RWPE2 (cell line): Measurements from ENCODE around the gene RAB3IL1.

Experiments
- ATAC-seq: fragments of 200-7000 bp; cut with Tn5 transposase; 3 replicates; pipeline ENCODE4 v1.9.1; 2021; ENCODE audit warnings: low read depth
- DNase-seq: peaks from one replicate; pipeline ENCODE4 v3.0.0-alpha.2; 2020; ENCODE audit warnings: low spot score
- H3K27ac ChIP-seq: fragments of 450-650 bp; 2 replicates; pipeline ENCODE4 v1.5.1; 2017; ENCODE audit warnings: mild to moderate bottlenecking; ENCODE audit not compliant: poor library complexity, severe bottlenecking
- H3K27me3 ChIP-seq: fragments of 250-450 bp; sonication (Bioruptor Pico); 2 replicates; pipeline ENCODE4 v1.5.1; 2021; ENCODE audit warnings: mild to moderate bottlenecking, moderate library complexity; ENCODE audit not compliant: insufficient read depth, poor library complexity, severe bottlenecking
- H3K36me3 ChIP-seq: fragments of 250-450 bp; sonication (Bioruptor Pico); 2 replicates; pipeline ENCODE4 v1.5.1; 2020; ENCODE audit warnings: low read depth, mild to moderate bottlenecking, moderate library complexity
- H3K4me1 ChIP-seq: fragments of 250-450 bp; sonication (Bioruptor Pico); 2 replicates; pipeline ENCODE4 v1.5.1; 2021; ENCODE audit warnings: mild to moderate bottlenecking, moderate library complexity; ENCODE audit not compliant: insufficient read depth, poor library complexity, severe bottlenecking
- H3K4me3 ChIP-seq: fragments of 250-450 bp; sonication (Bioruptor Pico); 2 replicates; pipeline ENCODE4 v1.5.1; 2021; ENCODE audit warnings: mild to moderate bottlenecking, moderate library complexity; ENCODE audit not compliant: severe bottlenecking
- H3K9me3 ChIP-seq: fragments of 250-450 bp; sonication (Bioruptor Pico); 2 replicates; pipeline ENCODE4 v1.5.1; 2021; ENCODE audit warnings: mild to moderate bottlenecking, moderate library complexity; ENCODE audit not compliant: severe bottlenecking
- TF ChIP-seq, protein P1 (sequence below): fragments of 450-650 bp; IDR thresholded peaks from one replicate; pipeline ENCODE4 v1.5.1; 2017; ENCODE audit warnings: mild to moderate bottlenecking, moderate library complexity; ENCODE audit not compliant: poor library complexity, severe bottlenecking

RAB3IL1 gene

DNA sequence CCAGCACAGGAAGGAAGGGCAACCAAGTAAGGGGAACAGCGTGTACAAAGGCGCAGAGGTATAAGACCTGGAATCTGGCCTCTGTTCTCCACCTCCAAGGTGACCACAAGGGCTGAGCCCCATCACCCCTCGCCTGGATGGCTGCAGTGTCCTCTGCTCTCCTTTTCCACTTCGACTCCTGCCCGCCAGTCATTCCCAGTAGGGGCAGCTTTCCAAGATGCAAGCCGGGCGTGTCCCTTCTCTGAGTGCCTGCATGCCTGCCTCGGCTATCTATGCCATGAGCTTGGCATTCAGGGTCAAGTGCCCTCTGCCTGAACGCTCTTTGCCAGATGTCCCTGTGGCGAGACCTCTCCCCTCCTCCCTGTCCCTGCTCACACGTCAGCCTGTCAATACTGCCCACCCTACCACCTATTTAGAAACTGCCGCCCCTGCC is 43.0 kb downstream of the RAB3IL1 start:
- Histone ChIP-seq H3K9me3 (no peaks in the 10 kb centered on the region), H3K27me3 (no peaks in the 10 kb centered on the region), H3K27ac (no peak overlapping the region), H3K36me3 (peaks cover 23% of the 10 kb centered on the region), H3K4me3 (no peak overlapping the region), H3K4me1 (no peaks in the 10 kb centered on the region)
- DNase-seq, result no peak
- no peak for ATAC-seq
- TF ChIP-seq, protein P1, sequence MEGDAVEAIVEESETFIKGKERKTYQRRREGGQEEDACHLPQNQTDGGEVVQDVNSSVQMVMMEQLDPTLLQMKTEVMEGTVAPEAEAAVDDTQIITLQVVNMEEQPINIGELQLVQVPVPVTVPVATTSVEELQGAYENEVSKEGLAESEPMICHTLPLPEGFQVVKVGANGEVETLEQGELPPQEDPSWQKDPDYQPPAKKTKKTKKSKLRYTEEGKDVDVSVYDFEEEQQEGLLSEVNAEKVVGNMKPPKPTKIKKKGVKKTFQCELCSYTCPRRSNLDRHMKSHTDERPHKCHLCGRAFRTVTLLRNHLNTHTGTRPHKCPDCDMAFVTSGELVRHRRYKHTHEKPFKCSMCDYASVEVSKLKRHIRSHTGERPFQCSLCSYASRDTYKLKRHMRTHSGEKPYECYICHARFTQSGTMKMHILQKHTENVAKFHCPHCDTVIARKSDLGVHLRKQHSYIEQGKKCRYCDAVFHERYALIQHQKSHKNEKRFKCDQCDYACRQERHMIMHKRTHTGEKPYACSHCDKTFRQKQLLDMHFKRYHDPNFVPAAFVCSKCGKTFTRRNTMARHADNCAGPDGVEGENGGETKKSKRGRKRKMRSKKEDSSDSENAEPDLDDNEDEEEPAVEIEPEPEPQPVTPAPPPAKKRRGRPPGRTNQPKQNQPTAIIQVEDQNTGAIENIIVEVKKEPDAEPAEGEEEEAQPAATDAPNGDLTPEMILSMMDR, result no peak

DNA sequence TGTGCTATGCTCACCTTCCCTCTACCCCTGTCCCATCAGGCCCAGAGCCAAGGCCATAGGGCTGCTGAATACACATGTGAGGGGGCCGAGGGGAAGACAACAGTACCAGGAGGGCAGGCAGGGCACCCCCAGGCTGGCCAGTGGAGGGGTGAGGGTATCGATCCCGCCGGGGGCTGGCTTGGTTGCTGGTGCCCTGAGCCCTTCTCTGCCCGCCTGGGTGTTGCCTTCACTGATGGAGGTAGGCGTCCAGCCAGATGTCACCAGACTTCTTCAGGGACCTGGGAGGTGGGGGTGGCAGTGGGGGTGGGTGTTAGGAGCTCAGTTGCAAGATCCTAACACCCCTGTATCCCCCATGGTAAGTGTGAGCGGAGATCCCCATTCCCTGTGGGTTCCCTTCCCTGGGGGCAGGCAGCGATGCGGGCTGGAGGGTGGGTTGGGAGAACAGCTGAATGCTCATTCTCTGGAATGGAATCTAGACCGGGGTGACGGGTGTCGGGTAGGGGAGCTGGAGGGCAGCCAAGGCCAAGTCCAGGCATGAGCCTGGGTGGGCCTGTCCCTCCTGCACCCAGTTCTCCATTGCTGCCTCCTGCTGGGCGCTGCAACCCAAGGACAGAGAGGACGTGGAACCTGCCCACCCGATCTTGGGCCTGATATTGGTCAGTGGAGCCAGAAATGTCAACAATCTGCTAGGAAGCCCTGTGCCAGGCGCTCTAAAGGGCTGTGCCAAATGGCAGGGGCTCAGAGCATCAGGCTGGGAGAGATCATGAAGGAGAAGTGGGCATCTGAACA is 43.6 kb downstream of the RAB3IL1 start:
- no peak for ATAC-seq
- no peaks in the 10 kb centered on the region for H3K27me3 ChIP-seq
- H3K27ac ChIP-seq, result no peak overlapping the region
- H3K4me1 ChIP-seq, result no peaks in the 10 kb centered on the region
- DNase-seq, result no peak
- TF ChIP-seq, protein P1, result no peak
- H3K4me3 ChIP-seq, result no peak overlapping the region
- peaks cover 16% of the 10 kb centered on the region for H3K36me3 ChIP-seq
- H3K9me3 ChIP-seq, result no peaks in the 10 kb centered on the region

DNA sequence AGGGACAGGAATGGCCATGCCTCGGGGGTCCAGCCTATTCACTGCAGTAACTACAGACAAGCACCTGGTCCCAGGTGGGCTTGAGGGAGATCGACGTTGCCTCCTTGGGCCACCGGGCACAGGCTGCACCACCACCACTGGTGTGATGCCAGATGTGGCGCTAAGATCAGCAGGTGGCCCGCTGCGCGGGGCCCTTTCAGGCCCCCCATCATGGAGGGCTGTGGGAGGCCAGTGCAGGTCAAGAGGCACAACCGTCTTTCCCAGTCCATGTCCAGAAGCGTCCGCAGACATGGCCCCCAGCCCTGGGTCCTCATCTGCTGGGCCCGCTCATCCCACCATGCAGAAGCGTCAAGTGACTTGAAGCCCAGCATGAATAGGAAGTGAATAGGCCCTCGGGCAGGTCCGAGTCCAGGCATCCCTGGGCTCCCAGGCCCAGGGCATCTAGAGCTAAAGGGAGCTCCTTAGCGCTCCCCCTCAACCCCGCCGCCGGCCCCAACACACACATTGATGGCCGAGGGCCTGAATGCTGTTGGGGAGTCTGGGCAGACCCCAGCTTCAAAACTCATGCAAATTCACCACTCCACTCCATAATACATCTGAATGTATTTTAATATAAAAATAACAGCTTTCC is 44.3 kb downstream of the RAB3IL1 start:
- DNase-seq, result no peak
- Histone ChIP-seq H3K36me3 (peaks cover 15% of the 10 kb centered on the region), H3K9me3 (no peaks in the 10 kb centered on the region), H3K27me3 (no peaks in the 10 kb centered on the region), H3K27ac (no peak overlapping the region), H3K4me3 (no peak overlapping the region), H3K4me1 (no peaks in the 10 kb centered on the region)
- no peak for ATAC-seq
- TF ChIP-seq, protein P1, result no peak

DNA sequence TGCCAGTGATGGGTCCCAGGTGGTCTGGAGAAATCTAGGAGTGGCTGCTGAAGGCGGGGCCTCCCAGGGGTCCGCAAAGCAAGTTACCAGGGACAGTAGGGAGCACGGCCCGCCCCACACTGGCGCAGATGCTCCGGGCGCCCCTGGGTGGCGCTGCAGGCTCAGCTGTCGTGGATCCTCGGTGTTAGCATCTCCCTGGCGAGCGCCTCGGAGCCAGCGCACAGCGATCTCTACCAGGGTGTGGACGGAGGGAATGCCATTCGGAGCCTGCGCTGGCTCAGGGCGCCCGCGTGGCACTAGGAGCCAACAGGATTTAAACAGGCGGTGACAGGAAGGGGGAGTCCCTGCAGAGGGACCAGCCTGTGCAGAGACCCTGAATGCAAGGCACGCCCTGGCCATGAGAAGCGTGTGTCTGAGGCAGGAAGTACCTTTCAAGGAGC is 46.2 kb downstream of the RAB3IL1 start:
- H3K4me3 ChIP-seq, result no peak overlapping the region
- TF ChIP-seq, protein P1, result peak; percentile 94
- ATAC-seq (peak; percentile 80), DNase-seq (no peak)
- H3K9me3 ChIP-seq, result no peaks in the 10 kb centered on the region
- H3K4me1 ChIP-seq, result no peaks in the 10 kb centered on the region
- no peaks in the 10 kb centered on the region for H3K27me3 ChIP-seq
- H3K36me3 ChIP-seq, result peaks cover 8% of the 10 kb centered on the region; the same call in 1 of the 2 replicates
- H3K27ac ChIP-seq, result no peak overlapping the region
